ENCODE results near the gene ZNF772. TPM values are rescaled to one million over a fixed set of nuclear protein-coding genes. Genes with fewer than 3 reads are reported as not detected.
A peak's percentile ranks its signal among the peaks of the same experiment; 100 is the strongest.
"Not testable (repeated sequence)": the region's sequence is repeated elsewhere in the genome, so short reads cannot be mapped to it uniquely, and the experiment has no call there.

ZNF772 gene
- polyA plus RNA-seq, 1 of the 3 experiments (the other 2 are of a cell fraction) = 0.99 TPM

DNA sequence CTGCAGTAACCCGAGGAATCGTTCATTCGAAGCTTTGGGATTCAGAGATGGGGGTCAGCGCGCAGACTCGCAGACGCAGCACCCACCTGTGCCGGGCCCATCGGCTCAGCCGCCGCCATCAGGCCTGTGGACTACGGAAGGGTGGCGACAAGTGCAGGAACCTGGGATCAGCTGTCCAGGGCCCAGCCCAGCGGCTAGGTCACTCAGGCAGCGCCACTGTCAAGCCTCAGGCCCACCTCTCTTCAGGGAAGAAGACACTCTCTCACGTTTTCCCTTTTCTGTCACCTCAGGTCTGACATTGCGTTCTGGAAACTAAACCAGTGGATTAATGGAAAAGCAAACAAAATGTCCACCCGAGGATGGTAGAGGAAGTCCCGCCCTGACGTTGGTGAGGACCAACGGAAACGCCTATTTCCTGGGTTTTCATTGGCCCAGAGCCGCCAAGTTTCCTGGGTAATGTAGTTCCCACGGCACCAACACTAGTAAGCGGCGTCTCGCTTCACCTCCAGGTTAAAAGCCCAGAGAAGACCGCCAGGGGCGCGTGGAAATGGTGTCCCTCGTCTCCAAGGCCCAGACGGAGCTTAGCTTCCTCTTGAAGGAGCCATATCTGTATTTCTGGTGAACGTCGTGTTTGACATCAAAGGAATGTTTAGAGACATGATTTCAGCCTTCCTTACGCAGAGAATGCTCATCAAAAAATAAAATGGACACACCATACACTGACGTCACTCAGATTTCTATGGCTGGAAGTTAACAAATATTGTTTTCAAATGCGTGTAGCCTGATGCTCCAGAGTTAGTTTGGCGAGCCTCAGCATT lies at the start of gene ZNF772 (continued):
- TF ChIP-seq SIN3A (IDR thresholded peaks at IDR 0.05; ENCODE audit: borderline replicate concordance, low read depth, low read length) (no peak), RXRA (IDR thresholded peaks at IDR 0.05; ENCODE audit: borderline replicate concordance, low read depth) (no peak), RCOR1 (IDR thresholded peaks at IDR 0.05; ENCODE audit: low read length) (no peak), NRF1 (IDR thresholded peaks at IDR 0.05; ENCODE audit: low read depth, low read length) (no peak), CTCF (IDR thresholded peaks at IDR 0.05) (peak; percentile 54), TCF12 (IDR thresholded peaks at IDR 0.05) (no peak), CHD2 (IDR thresholded peaks at IDR 0.05; ENCODE audit: low read length, partially characterized antibody) (peak; percentile 52), TAF1 (IDR thresholded peaks at IDR 0.05; ENCODE audit: borderline replicate concordance, low read depth, low read length) (no peak)
- TF ChIP-seq, protein P1, sequence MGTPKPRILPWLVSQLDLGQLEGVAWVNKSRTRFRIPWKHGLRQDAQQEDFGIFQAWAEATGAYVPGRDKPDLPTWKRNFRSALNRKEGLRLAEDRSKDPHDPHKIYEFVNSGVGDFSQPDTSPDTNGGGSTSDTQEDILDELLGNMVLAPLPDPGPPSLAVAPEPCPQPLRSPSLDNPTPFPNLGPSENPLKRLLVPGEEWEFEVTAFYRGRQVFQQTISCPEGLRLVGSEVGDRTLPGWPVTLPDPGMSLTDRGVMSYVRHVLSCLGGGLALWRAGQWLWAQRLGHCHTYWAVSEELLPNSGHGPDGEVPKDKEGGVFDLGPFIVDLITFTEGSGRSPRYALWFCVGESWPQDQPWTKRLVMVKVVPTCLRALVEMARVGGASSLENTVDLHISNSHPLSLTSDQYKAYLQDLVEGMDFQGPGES (IDR thresholded peaks at IDR 0.05; ENCODE audit: low read depth, low read length) = no peak

DNA sequence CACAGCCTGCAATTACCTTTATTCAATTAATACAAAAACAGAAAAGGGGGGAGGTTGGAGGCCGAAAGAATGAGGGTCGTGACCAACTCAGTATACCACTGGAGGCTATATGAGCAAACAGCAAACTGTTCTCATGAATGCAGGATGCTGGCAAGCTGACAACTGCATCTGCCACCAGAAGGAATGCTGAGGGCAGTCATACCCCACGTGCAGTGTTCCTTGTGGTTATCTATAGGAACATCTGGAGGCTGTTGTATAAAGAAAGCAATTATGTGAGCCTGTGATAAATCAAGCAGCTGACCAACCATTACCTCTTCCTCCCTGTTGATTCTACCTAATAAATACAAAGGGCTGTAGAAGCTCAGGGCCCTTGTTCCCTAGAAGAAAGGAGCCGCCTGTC lies 40.7 kb upstream of the ZNF772 start:
- peaks cover 15 to 40% of the 10 kb centered on the region in 2 experiments for H3K36me3 ChIP-seq (replicated peaks in 1 of 2; ENCODE audit: control insufficient read depth in 1 of 2, insufficient read depth in 2 of 2, low read length in 1 of 2)
- H3K4me1 ChIP-seq (ENCODE audit: control insufficient read depth in 1 of 2, insufficient read depth in 2 of 2, low read depth in 1 of 2, low read length in 1 of 2); H3K4me2 ChIP-seq; POLR2A ChIA-PET; H3F3A ChIP-seq (replicated peaks; ENCODE audit: insufficient read depth); H2AFZ ChIP-seq (ENCODE audit: low read depth); H3K27me3 ChIP-seq (ENCODE audit: insufficient read depth); H3K4me3 ChIP-seq (ENCODE audit: low read depth in 2 of 2, low read length in 1 of 2); H3K27ac ChIP-seq (ENCODE audit: low read depth in 2 of 2, low read length in 1 of 2); H3K9ac ChIP-seq; H3K9me2 ChIP-seq; H3K9me3 ChIP-seq; DNase-seq; H3K79me2 ChIP-seq (ENCODE audit: insufficient read depth); CTCF ChIA-PET; H4K20me1 ChIP-seq (ENCODE audit: insufficient read depth): not testable (repeated sequence)
- WGBS (ENCODE audit: low lambda C conversion rate) = 32% methylated on average over 4 of the region's 4 CpGs

DNA sequence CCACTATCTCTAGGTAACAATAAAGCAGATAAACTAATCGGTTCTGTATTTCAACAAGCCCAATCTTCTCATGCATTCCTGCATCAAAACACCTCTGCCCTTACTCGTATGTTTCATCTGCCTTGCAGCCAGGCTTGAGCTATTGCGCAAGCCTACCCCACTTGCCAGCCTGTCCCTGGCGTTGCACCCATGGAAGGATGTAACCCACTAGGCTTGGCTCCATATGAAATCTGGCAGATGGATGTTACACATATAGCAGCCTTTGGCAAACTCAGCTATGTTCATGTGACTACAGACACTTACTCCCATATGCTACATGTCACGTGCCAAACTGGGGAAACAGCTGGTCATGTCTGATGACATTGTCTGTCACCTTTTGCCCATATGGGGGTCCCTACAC lies 37.9 kb upstream of the ZNF772 start:
- CTCF ChIA-PET = no interaction called here
- no peak overlapping the region for H3K9ac ChIP-seq
- WGBS (ENCODE audit: low lambda C conversion rate) = 59% methylated on average over 5 of the region's 5 CpGs
- H3K79me2 ChIP-seq (ENCODE audit: insufficient read depth) = no peaks in the 10 kb centered on the region
- TF ChIP-seq RAD21 (IDR thresholded peaks at IDR 0.05; ENCODE audit: low read length) (no peak), MXI1 (IDR thresholded peaks at IDR 0.05; ENCODE audit: low read depth, low read length) (no peak), POLR2AphosphoS5 (IDR thresholded peaks at IDR 0.05; ENCODE audit: low read depth, low read length) (no peak), REST (IDR thresholded peaks at IDR 0.05; ENCODE audit: low read depth, low read length) (no peak), EZH2phosphoT487 (IDR thresholded peaks at IDR 0.05; ENCODE audit: borderline replicate concordance, low read depth) (no peak), YY1 (IDR thresholded peaks at IDR 0.05; ENCODE audit: low read depth) (no peak)
- TF ChIP-seq, protein P2, sequence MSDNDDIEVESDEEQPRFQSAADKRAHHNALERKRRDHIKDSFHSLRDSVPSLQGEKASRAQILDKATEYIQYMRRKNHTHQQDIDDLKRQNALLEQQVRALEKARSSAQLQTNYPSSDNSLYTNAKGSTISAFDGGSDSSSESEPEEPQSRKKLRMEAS (IDR thresholded peaks at IDR 0.05; ENCODE audit: low read depth) = no peak
- POLR2A ChIA-PET = no interaction called here
- H3K27ac ChIP-seq (ENCODE audit: low read depth in 2 of 2, low read length in 1 of 2) = no peak overlapping the region
- no peak for DNase-seq
- H3K36me3 ChIP-seq (replicated peaks in 1 of 2; ENCODE audit: control insufficient read depth in 1 of 2, insufficient read depth in 2 of 2, low read length in 1 of 2) = peaks cover 15 to 48% of the 10 kb centered on the region in 2 experiments
- H3K4me3 ChIP-seq (ENCODE audit: low read depth in 2 of 2, low read length in 1 of 2) = no peak overlapping the region
- H3K27me3 ChIP-seq (ENCODE audit: insufficient read depth) = no peaks in the 10 kb centered on the region
- no peaks in the 10 kb centered on the region for H3K4me1 ChIP-seq (ENCODE audit: control insufficient read depth in 1 of 2, insufficient read depth in 2 of 2, low read depth in 1 of 2, low read length in 1 of 2)
- no peaks in the 10 kb centered on the region for H4K20me1 ChIP-seq (ENCODE audit: insufficient read depth)
- H3K9me3 ChIP-seq = peaks cover 17% of the 10 kb centered on the region
- peaks cover 5% of the 10 kb centered on the region for H3F3A ChIP-seq (replicated peaks; ENCODE audit: insufficient read depth)
- H3K9me2 ChIP-seq = no peaks in the 10 kb centered on the region
- H3K4me2 ChIP-seq = no peak overlapping the region
- no peak overlapping the region for H2AFZ ChIP-seq (ENCODE audit: low read depth)
